CD14-positive monocyte (primary cell): ENCODE measurements around the gene VPS37B. TPM values are rescaled to one million over a fixed set of nuclear protein-coding genes. Genes with fewer than 3 reads are reported as not detected.

Source experiments
- DNase-seq, 3 donors: peaks; one replicate each; pipeline ENCODE4 v3.0.0-alpha.2; 2011 to 2022
- H2AFZ ChIP-seq: 2 replicates; pipeline ENCODE4 v1.6.0; 2012; ENCODE audit warnings: mild to moderate bottlenecking, low read depth, low read length, inconsistent platforms; ENCODE audit not compliant: insufficient read depth, poor library complexity, severe bottlenecking
- H3K27ac ChIP-seq, 2 donors: 1 replicate in 1 of 2; 2 replicates in 1 of 2; pipeline ENCODE4 v1.5.1; 2012 to 2013; ENCODE audit warnings: low read length in 2 of 2, control low read depth in 1 of 2, inconsistent platforms in 1 of 2, low read depth in 1 of 2, mild to moderate bottlenecking in 1 of 2
- H3K27me3 ChIP-seq, 2 donors: one replicate each; pipeline versions ENCODE4 v1.6.0 to v1.6.1; 2011 to 2013; ENCODE audit warnings: low read length in 2 of 2; ENCODE audit not compliant: control insufficient read depth in 2 of 2, insufficient read depth in 2 of 2
- H3K36me3 ChIP-seq, 2 donors: replicated peaks in 1 of 2; 1 replicate in 1 of 2; 2 replicates in 1 of 2; pipeline versions ENCODE4 v1.5.1 to v1.6.1; 2012 to 2013; ENCODE audit warnings: low read length in 2 of 2, control low read depth in 1 of 2, inconsistent platforms in 1 of 2, mild to moderate bottlenecking in 1 of 2; ENCODE audit not compliant: insufficient read depth in 2 of 2, control insufficient read depth in 1 of 2
- H3K4me1 ChIP-seq, 2 donors: 1 replicate in 1 of 2; 2 replicates in 1 of 2; pipeline versions ENCODE4 v1.5.1 to v1.6.1; 2012 to 2013; ENCODE audit warnings: low read length in 2 of 2, control low read depth in 1 of 2, inconsistent platforms in 1 of 2, mild to moderate bottlenecking in 1 of 2, moderate library complexity in 1 of 2; ENCODE audit not compliant: insufficient read depth in 2 of 2, control insufficient read depth in 1 of 2
- H3K4me2 ChIP-seq: replicated peaks from 2 replicates; pipeline ENCODE3; 2012; ENCODE audit warnings: low read length, moderate library complexity, mild to moderate bottlenecking; ENCODE audit not compliant: poor library complexity, severe bottlenecking; ENCODE audit errors: extremely low read depth
- H3K4me3 ChIP-seq, 3 experiments: fragments of 200-600 bp in 1 of 3; sonication (generic) in 1 of 3; replicated peaks in 1 of 3; 1 replicate in 2 of 3; 2 replicates in 1 of 3; pipeline ENCODE4 v1.5.1; 2011 to 2013; ENCODE audit warnings: low read length in 3 of 3, mild to moderate bottlenecking in 3 of 3, control low read depth in 2 of 3, low read depth in 2 of 3, inconsistent platforms in 1 of 3, moderate library complexity in 1 of 3
- H3K79me2 ChIP-seq: 2 replicates; pipeline ENCODE4 v1.6.0; 2012; ENCODE audit warnings: mild to moderate bottlenecking, control low read depth, inconsistent platforms, low read length, moderate library complexity; ENCODE audit not compliant: insufficient read depth
- H3K9ac ChIP-seq: 2 replicates; pipeline ENCODE4 v1.6.0; 2017; ENCODE audit warnings: low read length, mild to moderate bottlenecking; ENCODE audit not compliant: insufficient read depth, poor library complexity, severe bottlenecking
- H3K9me3 ChIP-seq, 2 donors: replicated peaks in 1 of 2; 1 replicate in 1 of 2; 2 replicates in 1 of 2; pipeline versions ENCODE4 v1.5.1 to v1.6.1; 2012 to 2013; ENCODE audit warnings: low read length in 2 of 2, control low read depth in 1 of 2; ENCODE audit not compliant: control insufficient read depth in 1 of 2, insufficient read depth in 1 of 2
- H4K20me1 ChIP-seq: 2 replicates; pipeline ENCODE4 v1.6.0; 2012; ENCODE audit warnings: mild to moderate bottlenecking, low read length, control low read depth, moderate library complexity; ENCODE audit not compliant: insufficient read depth
- H3K27ac Mint-ChIP-seq, 7 donors: one replicate each; pipeline ENCODE4 v1.8.0; 2020; ENCODE audit warnings: mild to moderate bottlenecking in 7 of 7, mixed read lengths in 7 of 7, moderate library complexity in 6 of 7, inconsistent platforms in 2 of 7
- H3K27me3 Mint-ChIP-seq, 3 donors: one replicate each; pipeline ENCODE4 v1.8.0; 2021 to 2022; ENCODE audit warnings: low read depth in 3 of 3, mild to moderate bottlenecking in 3 of 3, mixed read lengths in 3 of 3, moderate library complexity in 3 of 3, inconsistent platforms in 1 of 3
- H3K36me3 Mint-ChIP-seq, 2 donors: one replicate each; pipeline ENCODE4 v1.8.0; 2020; ENCODE audit warnings: mixed read lengths in 2 of 2, inconsistent platforms in 1 of 2, mild to moderate bottlenecking in 1 of 2
- H3K4me1 Mint-ChIP-seq: one replicate; pipeline ENCODE4 v1.8.0; 2020; ENCODE audit warnings: mild to moderate bottlenecking, mixed read lengths
- H3K4me3 Mint-ChIP-seq, 2 donors: one replicate each; pipeline ENCODE4 v1.8.0; 2020; ENCODE audit warnings: mild to moderate bottlenecking in 2 of 2, mixed read lengths in 2 of 2, moderate library complexity in 1 of 2
- H3K9me3 Mint-ChIP-seq, 7 donors: one replicate each; pipeline ENCODE4 v1.8.0; 2020 to 2022; ENCODE audit warnings: mixed read lengths in 7 of 7, mild to moderate bottlenecking in 6 of 7, moderate library complexity in 6 of 7, inconsistent platforms in 2 of 7
- WGBS: methylation state at CpG from one replicate; pipeline ENCODE4 v1.1.5; 2013; ENCODE audit warnings: missing lambda C conversion rate; ENCODE audit not compliant: insufficient coverage; 5-methylcytosine and 5-hydroxymethylcytosine counted together
- intact Hi-C, 2 donors: fragments of 100-400 bp; cut with micrococcal nuclease; formaldehyde crosslinking; loops; one replicate each; pipeline versions ENCODE4 v1.15.0 to v1.15.1; 2023
- polyA plus RNA-seq, 3 donors: library from polyadenylated mRNA; depleted of rRNA in 1 of 3; unstranded in 2 of 3; stranded (reverse) in 1 of 3; fragments of 300-500 nt in 2 of 3; fragments of >200 nt in 1 of 3; fragmentation: Illumina TruSeq in 2 of 3; gene quantifications; 1 replicate in 2 of 3; 2 replicates in 1 of 3; pipeline ENCODE4 v1.2.3, GENCODE V29; 2012 to 2021
- TF ChIP-seq, protein P1 (sequence below): fragments of 200-600 bp; IDR thresholded peaks from one replicate; pipeline ENCODE4 v1.8.0; 2022; ENCODE audit warnings: antibody characterized with exemption, mild to moderate bottlenecking

The VPS37B gene
- polyA plus RNA-seq, 3 donors, result 12.3 to 34.3 (median 16.4) TPM

- Histone ChIP-seq H3K9ac (no peak overlapping the region), H3K4me1 (peaks cover 42 to 48% of the 10 kb centered on the region in 2 donors), H3K36me3 (no peaks in the 10 kb centered on the region), H2AFZ (no peak overlapping the region), H3K4me2 (no peak overlapping the region), H3K27ac (no peak overlapping the region), H3K27me3 (peaks cover 0 to 3% of the 10 kb centered on the region in 2 donors), H4K20me1 (peaks cover 2% of the 10 kb centered on the region), H3K79me2 (peaks cover 10% of the 10 kb centered on the region), H3K9me3 (peaks cover 0 to 3% of the 10 kb centered on the region in 2 donors), H3K4me3 (no peak overlapping the region)
- intact Hi-C loops, result loop anchor here in 1 of 2 donors (2.0 kb wide), 1 partner anchor 47 kb away; no protein-coding TSS in a partner anchor
- TF ChIP-seq, protein P1, sequence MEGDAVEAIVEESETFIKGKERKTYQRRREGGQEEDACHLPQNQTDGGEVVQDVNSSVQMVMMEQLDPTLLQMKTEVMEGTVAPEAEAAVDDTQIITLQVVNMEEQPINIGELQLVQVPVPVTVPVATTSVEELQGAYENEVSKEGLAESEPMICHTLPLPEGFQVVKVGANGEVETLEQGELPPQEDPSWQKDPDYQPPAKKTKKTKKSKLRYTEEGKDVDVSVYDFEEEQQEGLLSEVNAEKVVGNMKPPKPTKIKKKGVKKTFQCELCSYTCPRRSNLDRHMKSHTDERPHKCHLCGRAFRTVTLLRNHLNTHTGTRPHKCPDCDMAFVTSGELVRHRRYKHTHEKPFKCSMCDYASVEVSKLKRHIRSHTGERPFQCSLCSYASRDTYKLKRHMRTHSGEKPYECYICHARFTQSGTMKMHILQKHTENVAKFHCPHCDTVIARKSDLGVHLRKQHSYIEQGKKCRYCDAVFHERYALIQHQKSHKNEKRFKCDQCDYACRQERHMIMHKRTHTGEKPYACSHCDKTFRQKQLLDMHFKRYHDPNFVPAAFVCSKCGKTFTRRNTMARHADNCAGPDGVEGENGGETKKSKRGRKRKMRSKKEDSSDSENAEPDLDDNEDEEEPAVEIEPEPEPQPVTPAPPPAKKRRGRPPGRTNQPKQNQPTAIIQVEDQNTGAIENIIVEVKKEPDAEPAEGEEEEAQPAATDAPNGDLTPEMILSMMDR, result no peak
- Mint-ChIP-seq H3K4me1 (peaks cover 47% of the 10 kb centered on the region), H3K9me3 (peaks cover 3 to 9% (median 6%) of the 10 kb centered on the region in 7 donors), H3K4me3 (no peak overlapping the region), H3K36me3 (peaks cover 2 to 4% of the 10 kb centered on the region in 2 donors), H3K27me3 (peaks cover 3 to 7% (median 6%) of the 10 kb centered on the region in 3 donors), H3K27ac (no peak overlapping the region)
- no peak for DNase-seq
- 100% methylated on average over 1 of the region's 6 CpGs for WGBS
Observed at GRCh38 chr12:122899887-122900286, 4.0 kb upstream of the VPS37B start.

DNA sequence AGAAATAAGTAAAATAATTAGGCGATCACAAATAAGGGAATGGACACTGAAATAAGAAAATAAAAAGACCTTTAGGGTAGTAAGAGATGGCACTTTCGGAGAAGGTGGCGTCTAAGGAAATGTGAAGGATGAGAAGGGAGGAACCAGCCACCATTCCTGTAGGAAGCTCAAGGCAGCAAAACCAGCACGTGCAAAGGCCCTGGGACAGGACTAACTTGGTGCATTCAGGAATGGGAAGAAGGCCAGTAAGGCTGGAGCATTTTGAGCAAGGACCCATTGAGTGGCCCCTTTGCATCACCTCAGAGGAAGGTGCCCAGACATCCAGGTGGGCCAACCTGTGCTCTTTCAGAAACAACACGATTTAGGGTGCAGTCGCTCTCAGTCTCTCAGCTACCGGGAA lies 738 bp upstream of the VPS37B start:
- 97% methylated on average over 7 of the region's 7 CpGs for WGBS
- intact Hi-C loops, result no loop called here
- no peak overlapping the region for H2AFZ ChIP-seq

More for the DNA sequence above, 738 bp upstream of the VPS37B start:
- H3K4me3 Mint-ChIP-seq, result peak overlapping the region; percentile 96 to 97
- H3K27ac Mint-ChIP-seq, result peak overlapping the region; percentile 90 to 99 (median 96)
- peaks cover 0 to 9% (median 6%) of the 10 kb centered on the region in 3 donors for H3K27me3 Mint-ChIP-seq
- H3K9me3 Mint-ChIP-seq, result peaks cover 3 to 9% (median 6%) of the 10 kb centered on the region in 7 donors
- Histone ChIP-seq H3K4me1 (peaks cover 52 to 57% of the 10 kb centered on the region in 2 donors), H3K27me3 (peaks cover 0 to 3% of the 10 kb centered on the region in 2 donors), H4K20me1 (peaks cover 33% of the 10 kb centered on the region), H3K36me3 (no peaks in the 10 kb centered on the region), H3K27ac (peak overlapping the region in 1 of 2 donors; percentile 99), H3K9ac (peak overlapping the region; percentile 98), H3K4me3 (peak overlapping the region in 1 of 3 experiments; percentile 99), H3K9me3 (peaks cover 0 to 3% of the 10 kb centered on the region in 2 donors), H3K4me2 (peak overlapping the region; percentile 92), H3K79me2 (peaks cover 40% of the 10 kb centered on the region)
- TF ChIP-seq, protein P1, result no peak
- peaks cover 8 to 11% of the 10 kb centered on the region in 2 donors for H3K36me3 Mint-ChIP-seq
- H3K4me1 Mint-ChIP-seq, result peaks cover 54% of the 10 kb centered on the region
- DNase-seq, result no peak
